ENCODE measurements around the gene FIBP.

DNA sequence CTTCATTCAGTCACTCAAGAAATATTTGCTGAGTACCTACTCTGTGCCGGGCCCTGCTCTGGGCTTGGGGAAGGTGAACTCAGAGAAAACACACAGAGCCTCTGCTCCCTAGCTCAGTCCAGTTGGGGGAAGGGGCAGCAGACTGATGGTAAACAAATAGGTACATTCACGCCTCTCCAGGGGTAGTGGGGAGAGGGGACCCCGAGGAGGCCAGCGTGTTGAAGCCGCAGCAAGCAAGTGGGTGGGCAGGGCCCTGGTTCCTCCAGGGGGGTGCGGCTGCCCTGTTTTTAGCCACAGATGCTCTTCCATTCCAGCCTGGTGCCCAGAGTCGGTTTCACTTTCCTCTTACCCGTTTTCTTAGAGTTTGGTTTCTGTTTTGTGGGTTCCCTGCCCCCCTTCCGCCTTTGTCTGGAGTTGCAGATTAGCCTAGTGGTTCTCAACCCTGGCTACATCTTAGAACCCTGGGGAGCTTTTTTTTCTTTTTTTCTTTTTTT lies 39.7 kb upstream of the FIBP start:
- TF ChIP-seq, protein P1, sequence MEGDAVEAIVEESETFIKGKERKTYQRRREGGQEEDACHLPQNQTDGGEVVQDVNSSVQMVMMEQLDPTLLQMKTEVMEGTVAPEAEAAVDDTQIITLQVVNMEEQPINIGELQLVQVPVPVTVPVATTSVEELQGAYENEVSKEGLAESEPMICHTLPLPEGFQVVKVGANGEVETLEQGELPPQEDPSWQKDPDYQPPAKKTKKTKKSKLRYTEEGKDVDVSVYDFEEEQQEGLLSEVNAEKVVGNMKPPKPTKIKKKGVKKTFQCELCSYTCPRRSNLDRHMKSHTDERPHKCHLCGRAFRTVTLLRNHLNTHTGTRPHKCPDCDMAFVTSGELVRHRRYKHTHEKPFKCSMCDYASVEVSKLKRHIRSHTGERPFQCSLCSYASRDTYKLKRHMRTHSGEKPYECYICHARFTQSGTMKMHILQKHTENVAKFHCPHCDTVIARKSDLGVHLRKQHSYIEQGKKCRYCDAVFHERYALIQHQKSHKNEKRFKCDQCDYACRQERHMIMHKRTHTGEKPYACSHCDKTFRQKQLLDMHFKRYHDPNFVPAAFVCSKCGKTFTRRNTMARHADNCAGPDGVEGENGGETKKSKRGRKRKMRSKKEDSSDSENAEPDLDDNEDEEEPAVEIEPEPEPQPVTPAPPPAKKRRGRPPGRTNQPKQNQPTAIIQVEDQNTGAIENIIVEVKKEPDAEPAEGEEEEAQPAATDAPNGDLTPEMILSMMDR (IDR thresholded peaks at IDR 0.05), result no peak
- no peak for TF ChIP-seq POLR2A (IDR thresholded peaks at IDR 0.05)

Data from lower leg skin (tissue), 3 donors.